Fibroblast of skin of right biceps (primary cell): Measurements from ENCODE around the gene GOLGA3.
"Not testable (repeated sequence)": the region's sequence is repeated elsewhere in the genome, so short reads cannot be mapped to it uniquely, and the experiment has no call there.

Source experiments
- DNase-seq: peaks from one replicate; pipeline ENCODE4 v3.0.0-alpha.2; 2013

GOLGA3 gene

GRCh38 chr12:132841151-132841550, 12.5 kb upstream of the GOLGA3 start:
- no peak for DNase-seq

GRCh38 chr12:132840536-132840935, 11.9 kb upstream of the GOLGA3 start:
- DNase-seq: no peak

- no peak for DNase-seq
These were observed 11.0 kb upstream of the GOLGA3 start for GRCh38 chr12:132839558-132840235.

GRCh38 chr12:132838410-132839080, 9.9 kb upstream of the GOLGA3 start:
- no peak for DNase-seq

DNA sequence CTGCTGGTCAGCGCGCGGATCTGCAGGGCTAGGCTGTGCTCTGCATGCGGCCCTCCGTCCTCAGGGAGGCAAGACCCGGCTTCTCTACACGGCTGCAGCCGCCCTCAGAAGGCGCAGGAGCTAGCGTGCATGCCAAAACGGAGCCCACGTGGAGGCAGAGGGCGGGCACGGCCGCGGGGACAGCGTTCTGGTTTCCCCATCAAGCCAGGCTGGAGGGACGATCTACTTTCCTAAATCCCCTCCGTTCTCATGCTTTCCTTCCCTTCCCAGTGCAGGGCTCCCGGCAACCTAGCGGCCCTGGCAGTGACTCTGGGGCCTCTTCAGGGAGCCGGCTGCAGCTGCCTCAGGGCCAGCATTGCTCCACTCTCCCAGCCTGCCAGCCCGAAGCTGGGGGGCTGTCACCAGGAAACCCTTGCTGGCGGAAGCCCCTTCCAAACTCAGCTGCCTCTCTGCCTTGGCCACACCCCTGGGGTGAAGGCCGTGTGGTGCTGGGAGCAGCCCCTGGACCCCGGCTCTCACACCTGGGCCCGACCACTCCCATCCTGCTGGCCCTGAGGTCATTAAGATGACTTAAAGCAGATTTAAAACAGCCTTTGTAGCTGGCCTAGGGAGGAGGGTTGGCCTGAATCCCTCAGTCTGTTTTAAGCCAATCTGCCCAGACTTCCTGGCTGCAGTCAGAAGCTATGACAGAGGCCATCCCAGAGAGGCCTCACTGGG, 9.2 kb upstream of the GOLGA3 start:
- DNase-seq: no peak

DNA sequence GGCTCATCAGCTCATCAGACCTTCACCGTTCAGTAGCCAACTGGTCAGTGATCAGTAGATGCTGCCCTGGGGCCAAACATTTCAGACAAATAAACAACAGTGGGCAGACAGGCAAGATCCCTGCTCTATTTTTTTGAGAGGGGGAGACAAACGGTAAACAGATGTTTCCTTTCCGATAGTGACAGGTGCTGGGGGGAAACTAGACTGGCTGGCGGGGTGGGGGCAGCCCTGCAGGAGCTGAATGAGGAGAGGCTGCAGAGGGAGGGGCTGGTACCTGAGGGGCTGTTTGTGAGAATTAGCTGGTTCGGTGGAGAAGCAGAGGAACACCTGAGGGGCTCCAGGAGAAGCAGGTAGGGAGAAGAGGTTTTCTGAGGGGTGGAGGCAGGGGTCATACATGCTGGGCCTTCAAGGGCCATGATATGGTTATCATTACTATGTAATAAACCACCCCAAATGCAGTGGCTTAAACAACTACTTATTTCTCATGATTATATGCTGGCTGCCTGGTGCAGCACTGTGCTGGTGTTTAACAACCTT, 8.2 kb upstream of the GOLGA3 start:
- no peak for DNase-seq

DNA sequence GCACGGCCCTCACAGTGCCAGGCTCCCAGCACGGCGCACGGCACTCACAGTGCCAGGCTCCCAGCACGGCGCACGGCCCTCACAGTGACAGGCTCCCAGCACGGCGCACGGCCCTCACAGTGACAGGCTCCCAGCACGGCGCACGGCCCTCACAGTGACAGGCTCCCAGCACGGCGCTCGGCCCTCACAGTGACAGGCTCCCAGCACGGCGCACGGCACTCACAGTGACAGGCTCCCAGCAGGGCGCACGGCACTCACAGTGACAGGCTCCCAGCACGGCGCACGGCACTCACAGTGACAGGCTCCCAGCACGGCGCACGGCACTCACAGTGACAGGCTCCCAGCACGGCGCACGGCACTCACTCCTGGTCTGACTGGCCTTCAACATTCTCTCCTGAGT, 7.6 kb upstream of the GOLGA3 start:
- DNase-seq: not testable (repeated sequence)

DNA sequence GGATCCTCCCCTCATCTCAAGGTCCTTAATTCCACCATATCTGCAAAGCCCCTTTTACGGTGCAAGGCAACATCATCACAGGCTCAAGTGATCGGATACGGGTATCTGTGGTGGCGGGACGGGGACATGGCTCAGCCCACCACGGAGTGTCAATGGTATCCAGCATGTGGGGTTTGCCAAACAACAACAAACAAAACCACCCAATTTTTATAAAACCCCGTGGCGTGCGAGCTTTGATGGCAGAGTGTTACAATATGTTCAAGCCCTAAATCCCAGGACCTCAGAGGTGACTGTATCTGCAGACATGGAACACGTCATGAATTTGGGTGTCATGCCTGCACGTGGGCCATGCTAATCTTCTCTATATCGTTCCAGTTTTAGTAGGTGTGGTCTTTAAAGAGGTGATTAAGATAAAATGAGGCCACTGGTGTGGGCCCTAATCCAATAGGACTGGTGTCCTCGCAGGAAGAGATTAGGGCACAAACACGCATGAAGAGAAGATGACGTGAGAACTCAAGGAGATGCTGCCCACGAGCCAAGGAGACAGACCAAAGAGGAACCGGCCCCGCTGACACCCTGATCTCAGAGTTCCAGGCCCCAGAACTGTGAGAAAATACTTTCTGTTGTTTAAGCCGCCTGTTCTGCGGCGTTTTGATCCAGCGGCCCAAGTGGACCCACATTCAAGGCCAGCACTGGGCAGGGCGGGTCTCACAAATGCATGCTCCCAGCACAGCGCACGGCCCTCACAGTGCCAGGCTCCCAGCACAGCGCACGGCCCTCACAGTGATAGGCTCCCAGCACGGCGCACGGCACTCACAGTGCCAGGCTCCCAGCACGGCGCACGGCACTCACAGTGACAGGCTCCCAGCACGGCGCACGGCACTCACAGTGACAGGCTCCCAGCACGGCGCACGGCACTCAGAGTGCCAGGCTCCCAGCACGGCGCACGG, 6.7 kb upstream of the GOLGA3 start:
- no peak for DNase-seq

GRCh38 chr12:132834181-132834711, 5.6 kb upstream of the GOLGA3 start:
- DNase-seq: no peak

GRCh38 chr12:132833341-132833740, 4.7 kb upstream of the GOLGA3 start:
- DNase-seq: no peak

DNA sequence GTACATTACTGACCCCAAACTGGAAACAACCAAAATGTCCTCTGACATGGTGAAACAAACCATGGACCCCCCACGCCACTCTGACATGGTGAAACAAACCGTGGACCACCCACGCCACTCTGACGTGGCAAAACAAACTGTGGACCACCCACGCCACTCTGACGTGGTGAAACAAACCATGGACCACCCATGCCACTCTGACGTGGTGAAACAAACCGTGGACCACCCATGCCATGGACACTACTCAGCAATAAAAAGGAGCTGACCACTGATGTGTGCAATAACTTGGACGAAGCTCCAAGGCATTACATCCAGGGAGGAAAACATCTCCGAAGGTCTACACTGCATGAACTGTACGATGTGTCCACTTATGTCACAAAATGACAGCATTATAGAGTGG, 3.1 kb upstream of the GOLGA3 start:
- no peak for DNase-seq

DNA sequence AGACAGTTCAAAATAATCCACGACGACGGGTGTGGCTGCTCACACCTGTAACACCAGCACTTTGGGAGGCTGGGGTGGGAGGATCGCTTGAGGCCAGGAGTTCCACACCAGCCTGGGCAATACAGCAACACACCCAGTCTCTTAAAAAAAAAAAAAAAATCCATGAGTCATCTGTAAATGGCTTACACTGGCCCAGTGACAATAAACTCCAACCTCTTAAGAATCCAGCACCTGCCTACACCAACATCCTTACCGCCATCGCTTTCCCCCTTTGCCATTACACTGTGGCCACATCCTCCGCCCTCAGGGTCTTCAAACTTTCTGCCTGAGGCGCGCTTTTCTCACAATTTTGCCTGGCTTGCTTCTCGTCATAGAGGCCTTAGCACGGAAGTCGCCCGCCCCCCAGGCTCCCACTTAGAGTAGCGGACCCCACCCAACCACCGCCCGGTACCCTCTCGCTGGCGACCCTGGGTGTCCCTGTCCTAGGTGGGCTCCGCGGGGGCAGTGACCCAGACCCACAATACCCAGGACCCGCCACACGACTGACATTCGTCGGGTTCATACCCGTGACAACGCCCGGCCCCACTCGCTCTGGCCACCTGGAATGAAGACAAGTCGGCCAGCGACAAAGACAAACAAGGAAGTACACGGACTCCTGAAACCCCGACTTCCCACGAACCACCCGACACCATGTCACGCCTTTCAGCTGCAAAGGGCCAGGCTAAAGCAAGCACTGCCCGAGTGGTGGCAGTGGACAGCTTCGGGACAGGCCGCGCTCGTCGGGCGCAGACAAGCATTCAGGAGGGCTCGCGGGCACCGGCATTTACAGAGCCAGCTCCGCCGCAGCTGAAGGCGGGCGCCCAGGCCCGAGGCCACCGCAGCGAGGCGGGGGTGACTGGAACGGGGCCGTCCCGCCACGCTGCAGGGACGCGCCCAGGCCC, 636 bp downstream of the GOLGA3 start:
- DNase-seq: peak; percentile 77

- no peak for DNase-seq
These were observed 2.8 kb downstream of the GOLGA3 start for GRCh38 chr12:132825861-132826260.

DNA sequence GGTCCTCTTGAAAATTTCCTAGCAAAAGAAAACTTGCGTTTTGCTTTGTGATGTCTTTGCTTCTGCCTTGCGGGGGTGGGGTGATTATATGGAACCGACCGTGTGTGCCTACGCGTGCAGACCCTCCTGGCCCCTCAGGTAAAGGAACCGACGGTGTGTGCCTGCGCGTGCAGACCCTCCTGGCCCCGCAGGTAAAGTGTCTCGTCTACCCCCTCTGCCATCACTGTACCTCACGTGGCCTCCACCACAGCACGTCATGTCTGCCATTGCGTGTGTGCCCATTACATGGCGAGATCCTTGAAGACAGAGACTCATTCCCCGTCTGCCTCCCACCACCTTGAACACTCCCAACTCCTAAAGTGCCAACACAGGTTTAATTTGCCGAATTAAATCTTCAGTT, 3.6 kb downstream of the GOLGA3 start:
- no peak for DNase-seq

- no peak for DNase-seq
These were observed 4.6 kb downstream of the GOLGA3 start for GRCh38 chr12:132824053-132824452.

DNA sequence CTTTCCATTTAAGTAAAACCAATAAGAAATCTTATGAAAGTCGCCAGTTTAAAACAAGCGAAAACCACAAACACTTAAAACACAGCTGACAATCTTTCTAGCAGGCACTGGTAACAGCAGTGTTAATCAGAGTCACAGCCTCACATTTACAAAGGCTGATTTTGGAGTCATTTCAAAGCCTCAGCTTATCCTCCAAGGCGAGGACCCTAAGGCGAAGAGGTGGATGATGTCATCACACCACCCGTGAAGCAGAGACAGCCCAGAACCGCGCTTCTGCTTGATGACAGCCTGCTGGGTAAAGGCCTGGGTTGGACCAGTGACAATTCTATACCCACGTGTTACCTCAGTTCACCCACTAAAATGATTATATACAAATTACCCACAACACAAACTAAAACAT, 10.1 kb downstream of the GOLGA3 start:
- DNase-seq: no peak

DNA sequence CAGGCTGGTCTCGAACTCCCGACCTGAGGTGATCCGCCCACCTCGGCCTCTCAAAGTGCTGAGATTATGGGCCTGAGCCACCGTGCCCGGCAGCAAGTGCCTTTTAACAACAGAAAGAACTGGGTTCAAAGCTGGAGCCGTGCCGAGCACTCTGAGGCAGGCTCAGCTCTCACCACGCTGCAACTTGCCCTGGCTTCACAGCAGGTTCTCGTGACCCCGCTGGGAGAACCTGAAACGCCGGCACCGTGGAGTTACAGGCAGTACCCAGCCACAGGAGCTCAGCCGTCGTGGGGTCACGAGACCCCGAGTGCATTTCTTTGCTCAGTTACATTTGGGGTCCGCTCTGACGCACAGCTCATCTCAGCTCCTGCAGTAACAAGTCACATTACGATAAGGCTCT, 14.4 kb downstream of the GOLGA3 start:
- no peak for DNase-seq

DNA sequence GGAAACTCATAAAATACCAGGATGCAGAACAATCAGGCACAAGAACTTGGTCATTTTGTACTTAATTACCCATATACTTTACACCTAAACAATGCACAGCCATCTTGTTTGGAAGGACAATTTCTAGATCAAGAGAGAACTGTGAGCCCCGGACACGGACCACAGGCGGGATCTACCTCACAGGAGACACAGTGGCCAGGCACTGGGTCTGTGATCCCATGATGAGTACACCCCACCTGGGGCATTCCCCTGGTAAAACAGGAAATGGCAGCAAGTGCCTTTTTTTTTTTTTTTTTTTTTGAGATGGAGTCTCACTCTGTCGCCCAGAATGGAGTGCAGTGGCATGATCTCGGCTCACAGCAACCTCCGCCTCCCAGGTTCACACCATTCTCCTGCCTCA, 15.2 kb downstream of the GOLGA3 start:
- DNase-seq: no peak

DNA sequence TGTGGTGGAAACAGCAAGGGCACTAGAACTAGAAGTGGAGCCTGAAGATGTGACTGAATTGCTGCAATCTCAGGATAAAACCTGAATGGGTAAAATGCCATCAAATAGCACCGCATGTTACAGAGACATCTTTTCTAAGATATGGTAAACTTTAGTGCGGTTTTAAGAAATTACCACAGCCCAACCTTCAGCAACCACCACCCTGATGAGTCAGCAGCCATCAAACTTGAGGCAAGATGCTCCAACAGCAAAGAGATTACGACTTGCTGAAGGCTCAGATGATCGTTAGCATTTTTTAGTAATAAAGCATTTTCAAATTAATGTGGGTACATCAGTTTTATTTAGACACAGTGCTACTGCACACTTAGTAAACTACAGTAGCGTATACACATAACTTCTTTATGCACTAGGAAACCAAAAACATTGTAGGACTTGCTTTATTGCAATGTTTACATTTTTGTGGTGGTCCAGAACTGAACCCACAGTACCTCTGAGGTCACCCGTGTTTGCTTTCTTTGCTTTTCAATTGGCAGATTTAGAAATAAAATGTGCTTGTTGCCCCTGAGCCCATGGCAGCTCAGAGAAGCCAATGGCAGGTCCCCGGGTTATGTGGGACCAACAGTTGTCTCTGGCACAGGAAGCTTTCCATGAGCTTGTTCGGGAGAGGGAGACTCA, 15.9 kb downstream of the GOLGA3 start:
- no peak for DNase-seq

DNA sequence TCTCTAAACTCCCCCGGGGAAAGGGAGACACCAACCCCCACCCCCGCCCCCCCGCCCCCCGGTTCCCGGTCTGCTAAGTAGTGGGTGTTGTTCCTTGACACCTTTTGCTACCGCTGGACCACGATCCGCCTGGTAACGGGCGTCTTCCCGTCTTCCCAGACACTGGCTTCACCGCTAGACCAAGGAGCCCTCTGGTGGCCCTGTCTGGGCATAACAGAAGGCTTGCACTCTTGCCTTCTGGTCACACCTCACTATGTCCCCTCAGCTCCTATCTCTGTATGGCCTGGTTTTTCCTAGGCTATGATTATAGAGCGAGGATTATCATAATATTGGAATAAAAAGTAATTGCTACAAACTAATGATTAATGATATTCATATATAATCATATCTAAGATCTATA, 19.3 kb downstream of the GOLGA3 start:
- peak; percentile 33 for DNase-seq
